Panc1 (cell line): ENCODE data around the gene SHOC2. TPM values are rescaled to one million over a fixed set of nuclear protein-coding genes. Genes with fewer than 3 reads are reported as not detected.

Source experiments
- ATAC-seq: fragments of 200-7000 bp; cut with Tn5 transposase; 2 replicates; pipeline ENCODE4 v1.9.1; 2020; ENCODE audit warnings: mild to moderate bottlenecking, moderate library complexity
- Bru-seq: library from RNA; stranded (reverse); fragments of 400-500 nt; gene quantifications from one replicate; lab custom pipeline; 2021; lab: Mats Ljungman, UMichigan
- BruChase-seq, 2 experiments: library from RNA; stranded (reverse); fragments of 400-500 nt; gene quantifications; one replicate each; lab custom pipeline; 2021; lab: Mats Ljungman, UMichigan
- BruUV-seq: library from RNA; stranded (reverse); fragments of 400-500 nt; replicated peaks from 2 replicates; lab custom pipeline; 2021; lab: Mats Ljungman, UMichigan
- CTCF ChIA-PET: fragments of 300-600 bp; sonication (Branson Sonifier 250); formaldehyde crosslinking; loops from one replicate; lab custom pipeline; 2022; ENCODE audit warnings: antibody characterized with exemption; lab: Charles Lee
- POLR2A ChIA-PET: fragments of 300-600 bp; sonication (Branson Sonifier 250); formaldehyde crosslinking; loops from one replicate; lab custom pipeline; 2022; ENCODE audit warnings: antibody characterized with exemption; lab: Charles Lee
- DNase-seq: peaks from one replicate; pipeline ENCODE4 v3.0.0-alpha.2; 2010; ENCODE audit warnings: low read depth, low spot score
- H3K27ac ChIP-seq: 2 replicates; pipeline ENCODE4 v1.5.1; 2011; ENCODE audit warnings: mild to moderate bottlenecking, low read length, inconsistent platforms
- H3K27me3 ChIP-seq: fragments of 200-500 bp; sonication (Bioruptor generic); 2 replicates; pipeline ENCODE4 v1.6.0; 2014; ENCODE audit warnings: low read length, inconsistent platforms; ENCODE audit not compliant: control insufficient read depth, insufficient read depth
- H3K36me3 ChIP-seq: fragments of 200-500 bp; sonication (Bioruptor generic); 2 replicates; pipeline ENCODE4 v1.5.1; 2014; ENCODE audit warnings: inconsistent platforms, mild to moderate bottlenecking, low read length, moderate library complexity; ENCODE audit not compliant: control insufficient read depth, insufficient read depth
- H3K4me1 ChIP-seq: 2 replicates; pipeline ENCODE4 v1.5.1; 2011; ENCODE audit warnings: inconsistent platforms, mild to moderate bottlenecking, low read length, moderate library complexity; ENCODE audit not compliant: control insufficient read depth, insufficient read depth
- H3K4me3 ChIP-seq, 2 experiments: 2 replicates each; pipeline ENCODE4 v1.5.1; 2011 to 2012; ENCODE audit warnings: low read depth in 2 of 2, low read length in 2 of 2, mild to moderate bottlenecking in 2 of 2, inconsistent platforms in 1 of 2, moderate library complexity in 1 of 2
- H3K9me3 ChIP-seq: fragments of 200-500 bp; sonication (Bioruptor generic); 2 replicates; pipeline ENCODE4 v1.5.1; 2014; ENCODE audit warnings: low read depth, mild to moderate bottlenecking, inconsistent platforms, low read length, moderate library complexity; ENCODE audit not compliant: control insufficient read depth, insufficient read depth
- CTCF ChIP-seq: fragments of 450-650 bp; IDR thresholded peaks from 2 replicates; pipeline ENCODE4 v1.5.1; 2017; ENCODE audit warnings: mild to moderate bottlenecking
- POLR2AphosphoS5 ChIP-seq: IDR thresholded peaks from 2 replicates; pipeline ENCODE4 v1.6.1; 2012; ENCODE audit warnings: mild to moderate bottlenecking, low read depth, low read length, moderate library complexity
- REST ChIP-seq, 2 experiments: IDR thresholded peaks; 2 replicates each; pipeline ENCODE4 v1.6.1; 2011 to 2012; ENCODE audit warnings: low read depth in 2 of 2, control low read depth in 1 of 2, low read length in 1 of 2, mild to moderate bottlenecking in 1 of 2, moderate library complexity in 1 of 2; ENCODE audit not compliant: insufficient read depth in 1 of 2
- SIN3A ChIP-seq: IDR thresholded peaks from 2 replicates; pipeline ENCODE4 v1.6.1; 2012; ENCODE audit warnings: low read depth, mild to moderate bottlenecking, low read length, moderate library complexity, borderline replicate concordance; ENCODE audit not compliant: insufficient read depth
- TCF7L2 ChIP-seq: IDR thresholded peaks from 2 replicates; pipeline ENCODE4 v1.6.1; 2011; ENCODE audit warnings: mild to moderate bottlenecking, low read depth, low read length, inconsistent platforms
- in situ Hi-C: cut with HindIII; loops from 2 replicates; pipeline ENCODE4 v1.10.0; 2016; ENCODE audit warnings: low sequenced_read_pairs, low pct_unique_long_range_greater_than_20kb
- intact Hi-C: fragments of 100-400 bp; cut with micrococcal nuclease; formaldehyde crosslinking; loops from one replicate; pipeline ENCODE4 v1.10.0; 2022; ENCODE audit not compliant: unreplicated experiment
- long read RNA-seq: library from polyadenylated mRNA; unstranded; transcript quantifications from one replicate; pipeline ENCODE4 v2.0.0, GENCODE V29; 2021; ENCODE audit not compliant: unreplicated experiment
- polyA plus RNA-seq: library from polyadenylated mRNA; unstranded; fragments of >200 nt; gene quantifications from one replicate; pipeline ENCODE4 v1.2.1, GENCODE V29; 2012; ENCODE audit warnings: missing spikeins; ENCODE audit not compliant: insufficient read length
- total RNA-seq: library from RNA; stranded (reverse); gene quantifications from one replicate; pipeline ENCODE4 v1.2.1, GENCODE V29; 2021; ENCODE audit not compliant: unreplicated experiment

The SHOC2 gene
- total RNA-seq, result 56.6 TPM
- polyA plus RNA-seq, result 17.8 TPM
- Bru-seq, nascent RNA, result percentile 95 among the genes with signal in this experiment
- BruChase-seq, experiment 1, labeled RNA remaining after a 2-hour chase, result percentile 93 among the genes with signal in this experiment
- BruChase-seq, experiment 2, labeled RNA remaining after a 6-hour chase, result percentile 87 among the genes with signal in this experiment
- long read RNA-seq, transcript SHOC2-202 (9 exons, 3,943 nt), result major isoform, 98 of 183 reads
- long read RNA-seq, transcript SHOC2-205 (7 exons, 815 nt), result minor isoform, 5 of 183 reads
- long read RNA-seq, partial matches to known transcripts, result 43 of 183 reads
- long read RNA-seq, other reads (novel, unspliced or antisense), result 34 of 183 reads

- Histone ChIP-seq H3K4me1 (peaks cover 47% of the 10 kb centered on the region), H3K36me3 (peaks cover 6% of the 10 kb centered on the region; the same call in 1 of the 2 replicates), H3K27me3 (no peaks in the 10 kb centered on the region), H3K4me3 (peak within 1 kb of the TSS; percentile 91 to 93), H3K27ac (peak within 1 kb of the TSS; percentile 96), H3K9me3 (no peaks in the 10 kb centered on the region)
- ChIA-PET POLR2A (interaction anchor here (0.6 to 1.8 kb wide), 6 partner anchors 9 to 626 kb away, joined by 4 to 14 read pairs (median 8); no protein-coding TSS in a partner anchor), CTCF (interaction anchor here (0.6 to 1.0 kb wide), 4 partner anchors 48 to 297 kb away, joined by 3 to 13 read pairs (median 7); no protein-coding TSS in a partner anchor)
- in situ Hi-C loops, result no loop called here
- intact Hi-C loops, result no loop called here
- no TSS peak for BruUV-seq
- ATAC-seq (peak; percentile 64), DNase-seq (no peak)
- TF ChIP-seq CTCF, result peak; percentile 25; the same call in 1 of the 2 replicates
- TF ChIP-seq TCF7L2, result no peak
Observed at GRCh38 chr10:110919349-110919931, at the start of gene SHOC2. Gene SHOC2 (plus strand): TSS chr10:110919604. CDS start chr10:110964359, 44,755 bp downstream.

GRCh38 chr10:110870823-110871297 is 48.5 kb upstream of the SHOC2 start:
- in situ Hi-C loops, result no loop called here
- peak overlapping the region; percentile 99 for H3K27ac ChIP-seq
- no TSS peak for BruUV-seq
- peaks cover 16% of the 10 kb centered on the region for H3K4me1 ChIP-seq
- TF ChIP-seq CTCF (no peak), TCF7L2 (no peak; the same call in 1 of the 2 replicates), REST (IDR thresholded peaks at IDR 0.05; ENCODE audit: insufficient read depth in 1 of 2, low read depth in 2 of 2, low read length in 1 of 2) (no peak), SIN3A (no peak), POLR2AphosphoS5 (no peak; the same call in 1 of the 2 replicates)
- ChIA-PET CTCF (no interaction called here), POLR2A (interaction anchor here (1.2 to 1.3 kb wide), 2 partner anchors 13 to 48 kb away, joined by 3 to 17 read pairs; no protein-coding TSS in a partner anchor)
- no peaks in the 10 kb centered on the region for H3K9me3 ChIP-seq
- H3K36me3 ChIP-seq, result no peaks in the 10 kb centered on the region; the same call in 1 of the 2 replicates
- intact Hi-C loops, result no loop called here
- ATAC-seq (no peak), DNase-seq (no peak)
- H3K4me3 ChIP-seq, result peak overlapping the region; percentile 63 to 72
- H3K27me3 ChIP-seq, result no peaks in the 10 kb centered on the region
